ENCODE results near the gene GIMAP5.

The GIMAP5 gene

GRCh38 chr7:150735596-150736358 lies 1.4 kb upstream of the GIMAP5 start:
- no peak for DNase-seq (ENCODE audit: low read depth, low spot score)

- DNase-seq (ENCODE audit: low read depth, low spot score), result no peak
Observed at GRCh38 chr7:150736864-150737263, 354 bp upstream of the GIMAP5 start.

GRCh38 chr7:150738092-150738491 lies 874 bp downstream of the GIMAP5 start:
- DNase-seq (ENCODE audit: low read depth, low spot score), result no peak

GRCh38 chr7:150738591-150739001 lies 1.4 kb downstream of the GIMAP5 start:
- no peak for DNase-seq (ENCODE audit: low read depth, low spot score)

- no peak for DNase-seq (ENCODE audit: low read depth, low spot score)
Observed at GRCh38 chr7:150739033-150739432, 1.8 kb downstream of the GIMAP5 start.

- no peak for DNase-seq (ENCODE audit: low read depth, low spot score)
Observed at GRCh38 chr7:150740053-150740452, 2.8 kb downstream of the GIMAP5 start.

- DNase-seq (ENCODE audit: low read depth, low spot score), result no peak
Observed at GRCh38 chr7:150742286-150742968, 5.2 kb downstream of the GIMAP5 start.

GRCh38 chr7:150744041-150744656 lies 6.9 kb downstream of the GIMAP5 start:
- no peak for DNase-seq (ENCODE audit: low read depth, low spot score)

GRCh38 chr7:150745086-150745485 lies 7.9 kb downstream of the GIMAP5 start:
- DNase-seq (ENCODE audit: low read depth, low spot score), result no peak

- DNase-seq (ENCODE audit: low read depth, low spot score), result no peak
Observed at GRCh38 chr7:150745876-150746275, 8.7 kb downstream of the GIMAP5 start.

- DNase-seq (ENCODE audit: low read depth, low spot score), result no peak
Observed at GRCh38 chr7:150746921-150747320, 9.7 kb downstream of the GIMAP5 start.

GRCh38 chr7:150748376-150748775 lies 11.2 kb downstream of the GIMAP5 start:
- no peak for DNase-seq (ENCODE audit: low read depth, low spot score)

GRCh38 chr7:150751702-150752101 lies 14.5 kb downstream of the GIMAP5 start:
- no peak for DNase-seq (ENCODE audit: low read depth, low spot score)

GRCh38 chr7:150753239-150753638 lies 16.0 kb downstream of the GIMAP5 start:
- DNase-seq (ENCODE audit: low read depth, low spot score), result no peak

GRCh38 chr7:150753826-150754603 lies 16.8 kb downstream of the GIMAP5 start:
- DNase-seq (ENCODE audit: low read depth, low spot score), result no peak

- no peak for DNase-seq (ENCODE audit: low read depth, low spot score)
Observed at GRCh38 chr7:150754951-150755350, 17.7 kb downstream of the GIMAP5 start.

GRCh38 chr7:150755473-150756099 lies 18.4 kb downstream of the GIMAP5 start:
- DNase-seq (ENCODE audit: low read depth, low spot score), result no peak

- DNase-seq (ENCODE audit: low read depth, low spot score), result no peak
Observed at GRCh38 chr7:150756166-150756565, 18.9 kb downstream of the GIMAP5 start.

GRCh38 chr7:150756858-150757257 lies 19.6 kb downstream of the GIMAP5 start:
- no peak for DNase-seq (ENCODE audit: low read depth, low spot score)

GRCh38 chr7:150759479-150759878 lies 22.3 kb downstream of the GIMAP5 start:
- DNase-seq (ENCODE audit: low read depth, low spot score), result no peak

- DNase-seq (ENCODE audit: low read depth, low spot score), result no peak
Observed at GRCh38 chr7:150766334-150766709, 29.1 kb downstream of the GIMAP5 start.

GRCh38 chr7:150769768-150770167 lies 32.5 kb downstream of the GIMAP5 start:
- DNase-seq (ENCODE audit: low read depth, low spot score), result no peak
